A549 treated with ZK216348 at 1 μM for 4 hours (cell line): ENCODE results near the gene TSPY9. TPM values are rescaled to one million over a fixed set of nuclear protein-coding genes. Genes with fewer than 3 reads are reported as not detected.

Experiments
- total RNA-seq: library from RNA; stranded (reverse); fragments of 200-300 nt; extraction: Qiagen RNA extraction; gene quantifications from 5 replicates; pipeline ENCODE4 v1.2.3, GENCODE V29; 2022; ENCODE audit warnings: low read depth

Gene TSPY9, protein sequence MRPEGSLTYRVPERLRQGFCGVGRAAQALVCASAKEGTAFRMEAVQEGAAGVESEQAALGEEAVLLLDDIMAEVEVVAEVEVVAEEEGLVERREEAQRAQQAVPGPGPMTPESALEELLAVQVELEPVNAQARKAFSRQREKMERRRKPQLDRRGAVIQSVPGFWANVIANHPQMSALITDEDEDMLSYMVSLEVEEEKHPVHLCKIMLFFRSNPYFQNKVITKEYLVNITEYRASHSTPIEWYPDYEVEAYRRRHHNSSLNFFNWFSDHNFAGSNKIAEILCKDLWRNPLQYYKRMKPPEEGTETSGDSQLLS
- total RNA-seq: not detected in 5 replicates

DNA sequence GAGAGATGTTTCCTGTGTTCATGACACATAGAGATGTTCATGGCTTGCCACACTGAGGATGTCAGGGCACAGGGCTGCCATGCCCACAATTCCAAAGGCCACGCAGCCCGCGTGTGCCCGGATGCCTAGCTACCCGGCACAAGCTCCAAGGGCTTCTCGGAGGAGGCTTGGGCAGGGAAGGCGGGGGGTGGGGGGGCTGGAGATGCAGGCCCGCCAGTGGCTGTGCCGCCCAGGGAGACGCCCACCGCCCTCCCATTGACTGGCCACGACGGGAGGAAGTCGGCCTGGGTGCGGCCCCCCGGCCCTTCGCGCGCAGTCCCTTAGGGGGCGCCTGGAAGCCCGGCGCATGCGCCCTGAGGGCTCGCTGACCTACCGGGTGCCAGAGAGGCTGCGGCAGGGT lies at the start of gene TSPY9:
TSS of gene TSPY9 (plus strand) at position 301 of the 400 bp plus-strand sequence. CDS start at position 347, 46 bp downstream.

DNA sequence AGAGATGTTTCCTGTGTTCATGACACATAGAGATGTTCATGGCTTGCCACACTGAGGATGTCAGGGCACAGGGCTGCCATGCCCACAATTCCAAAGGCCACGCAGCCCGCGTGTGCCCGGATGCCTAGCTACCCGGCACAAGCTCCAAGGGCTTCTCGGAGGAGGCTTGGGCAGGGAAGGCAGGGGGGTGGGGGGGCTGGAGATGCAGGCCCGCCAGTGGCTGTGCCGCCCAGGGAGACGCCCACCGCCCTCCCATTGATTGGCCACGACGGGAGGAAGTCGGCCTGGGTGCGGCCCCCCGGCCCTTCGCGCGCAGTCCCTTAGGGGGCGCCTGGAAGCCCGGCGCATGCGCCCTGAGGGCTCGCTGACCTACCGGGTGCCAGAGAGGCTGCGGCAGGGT lies 20.4 kb upstream of the TSPY9 start, which contains the start of gene TSPY1:
TSS of gene TSPY1 (plus strand) at position 301 of the 400 bp plus-strand sequence. CDS start at position 347, 46 bp downstream.

DNA sequence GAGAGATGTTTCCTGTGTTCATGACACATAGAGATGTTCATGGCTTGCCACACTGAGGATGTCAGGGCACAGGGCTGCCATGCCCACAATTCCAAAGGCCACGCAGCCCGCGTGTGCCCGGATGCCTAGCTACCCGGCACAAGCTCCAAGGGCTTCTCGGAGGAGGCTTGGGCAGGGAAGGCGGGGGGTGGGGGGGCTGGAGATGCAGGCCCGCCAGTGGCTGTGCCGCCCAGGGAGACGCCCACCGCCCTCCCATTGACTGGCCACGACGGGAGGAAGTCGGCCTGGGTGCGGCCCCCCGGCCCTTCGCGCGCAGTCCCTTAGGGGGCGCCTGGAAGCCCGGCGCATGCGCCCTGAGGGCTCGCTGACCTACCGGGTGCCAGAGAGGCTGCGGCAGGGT lies 40.5 kb downstream of the TSPY9 start, which contains the start of gene TSPY10:
TSS of gene TSPY10 (plus strand) at position 301 of the 400 bp plus-strand sequence. CDS start at position 347, 46 bp downstream.

Other genes with a start within 250 kb of the TSPY9 start
- not detected in 5 replicates for gene TSPY4, start 149.8 kb upstream of the TSPY9 start, total RNA-seq
- not detected in 5 replicates for gene TSPY8, start 129.5 kb upstream of the TSPY9 start, total RNA-seq
- gene TSPY3, start 88.8 kb upstream of the TSPY9 start, total RNA-seq: not detected in 5 replicates
- gene TSPY1, start 20.3 kb upstream of the TSPY9 start, total RNA-seq: not detected in 5 replicates
- gene TSPY10, start 40.6 kb downstream of the TSPY9 start, total RNA-seq: not detected in 5 replicates